Measurements from ENCODE around the gene PLEKHG4. TPM values are rescaled to one million over a fixed set of nuclear protein-coding genes. Genes with fewer than 3 reads are reported as not detected.

The PLEKHG4 gene
- total and polyA plus RNA-seq, 9 of the 15 experiments (the other 6 are each of a cell fraction or from before 2014, with no cell fraction given): 3.7 to 36.8 (median 17.9) TPM

DNA sequence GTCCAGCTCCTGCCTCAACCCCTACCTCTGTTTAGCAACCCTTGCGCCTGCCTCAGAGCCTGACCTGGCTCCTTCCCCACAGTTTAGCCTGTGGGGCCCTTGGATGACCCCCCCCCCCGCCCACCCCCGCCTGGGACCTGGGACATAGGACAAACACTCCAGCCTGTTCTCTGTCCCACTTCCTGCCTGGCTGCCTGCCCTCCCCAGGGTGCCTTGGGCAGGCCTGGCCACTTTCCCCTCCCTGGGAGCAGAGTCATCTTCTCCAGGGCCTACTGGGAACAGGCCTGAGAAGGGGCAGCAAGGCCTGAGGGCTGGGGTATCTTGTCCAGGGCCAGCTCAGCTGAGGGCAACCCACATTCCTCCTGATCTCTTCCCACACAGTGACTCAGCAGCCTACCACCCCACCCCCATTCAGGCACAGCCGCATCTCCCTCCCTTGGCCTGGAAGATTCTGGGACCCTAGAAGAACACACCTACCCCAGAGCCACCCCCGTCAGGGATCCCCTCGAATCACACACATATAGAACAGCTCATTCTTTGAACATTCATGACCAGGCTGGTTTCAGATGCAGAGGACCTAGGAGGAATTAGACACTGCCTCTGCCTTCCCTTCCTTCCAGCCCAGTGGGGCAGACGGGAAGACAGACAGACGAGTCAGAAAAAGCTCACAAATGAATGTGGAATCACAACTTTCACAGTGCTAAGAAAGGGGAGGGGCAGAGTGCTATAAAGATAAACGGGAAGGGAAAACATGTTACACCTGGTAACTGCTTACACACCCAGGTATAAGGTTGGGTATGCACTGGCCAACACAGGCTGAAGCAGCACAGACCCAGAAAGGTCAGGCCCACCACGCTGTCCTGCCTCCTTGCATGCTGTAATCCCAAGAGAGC is 38.1 kb upstream of the PLEKHG4 start (continued):
- TF ChIP-seq CBX5 (IDR thresholded peaks at IDR 0.05; ENCODE audit: borderline replicate concordance, low read depth): no peak
- TF ChIP-seq, protein P1, sequence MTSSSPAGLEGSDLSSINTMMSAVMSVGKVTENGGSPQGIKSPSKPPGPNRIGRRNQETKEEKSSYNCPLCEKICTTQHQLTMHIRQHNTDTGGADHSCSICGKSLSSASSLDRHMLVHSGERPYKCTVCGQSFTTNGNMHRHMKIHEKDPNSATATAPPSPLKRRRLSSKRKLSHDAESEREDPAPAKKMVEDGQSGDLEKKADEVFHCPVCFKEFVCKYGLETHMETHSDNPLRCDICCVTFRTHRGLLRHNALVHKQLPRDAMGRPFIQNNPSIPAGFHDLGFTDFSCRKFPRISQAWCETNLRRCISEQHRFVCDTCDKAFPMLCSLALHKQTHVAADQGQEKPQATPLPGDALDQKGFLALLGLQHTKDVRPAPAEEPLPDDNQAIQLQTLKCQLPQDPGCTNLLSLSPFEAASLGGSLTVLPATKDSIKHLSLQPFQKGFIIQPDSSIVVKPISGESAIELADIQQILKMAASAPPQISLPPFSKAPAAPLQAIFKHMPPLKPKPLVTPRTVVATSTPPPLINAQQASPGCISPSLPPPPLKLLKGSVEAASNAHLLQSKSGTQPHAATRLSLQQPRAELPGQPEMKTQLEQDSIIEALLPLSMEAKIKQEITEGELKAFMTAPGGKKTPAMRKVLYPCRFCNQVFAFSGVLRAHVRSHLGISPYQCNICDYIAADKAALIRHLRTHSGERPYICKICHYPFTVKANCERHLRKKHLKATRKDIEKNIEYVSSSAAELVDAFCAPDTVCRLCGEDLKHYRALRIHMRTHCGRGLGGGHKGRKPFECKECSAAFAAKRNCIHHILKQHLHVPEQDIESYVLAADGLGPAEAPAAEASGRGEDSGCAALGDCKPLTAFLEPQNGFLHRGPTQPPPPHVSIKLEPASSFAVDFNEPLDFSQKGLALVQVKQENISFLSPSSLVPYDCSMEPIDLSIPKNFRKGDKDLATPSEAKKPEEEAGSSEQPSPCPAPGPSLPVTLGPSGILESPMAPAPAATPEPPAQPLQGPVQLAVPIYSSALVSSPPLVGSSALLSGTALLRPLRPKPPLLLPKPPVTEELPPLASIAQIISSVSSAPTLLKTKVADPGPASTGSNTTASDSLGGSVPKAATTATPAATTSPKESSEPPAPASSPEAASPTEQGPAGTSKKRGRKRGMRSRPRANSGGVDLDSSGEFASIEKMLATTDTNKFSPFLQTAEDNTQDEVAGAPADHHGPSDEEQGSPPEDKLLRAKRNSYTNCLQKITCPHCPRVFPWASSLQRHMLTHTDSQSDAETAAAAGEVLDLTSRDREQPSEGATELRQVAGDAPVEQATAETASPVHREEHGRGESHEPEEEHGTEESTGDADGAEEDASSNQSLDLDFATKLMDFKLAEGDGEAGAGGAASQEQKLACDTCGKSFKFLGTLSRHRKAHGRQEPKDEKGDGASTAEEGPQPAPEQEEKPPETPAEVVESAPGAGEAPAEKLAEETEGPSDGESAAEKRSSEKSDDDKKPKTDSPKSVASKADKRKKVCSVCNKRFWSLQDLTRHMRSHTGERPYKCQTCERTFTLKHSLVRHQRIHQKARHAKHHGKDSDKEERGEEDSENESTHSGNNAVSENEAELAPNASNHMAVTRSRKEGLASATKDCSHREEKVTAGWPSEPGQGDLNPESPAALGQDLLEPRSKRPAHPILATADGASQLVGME (CRISPR knock-in tag; IDR thresholded peaks at IDR 0.05): no peak
- no peak for TF ChIP-seq NCOA2 (IDR thresholded peaks at IDR 0.05; ENCODE audit: partially characterized antibody in 2 of 2)
- TF ChIP-seq STAT5B (CRISPR knock-in tag; IDR thresholded peaks at IDR 0.05): no peak
- peak; percentile 77 for TF ChIP-seq MECOM (CRISPR knock-in tag; IDR thresholded peaks at IDR 0.05)
- TF ChIP-seq IRF2 (CRISPR knock-in tag; IDR thresholded peaks at IDR 0.05): no peak
- peak; percentile 36 to 54; a peak in 2 of 4 replicates for TF ChIP-seq MAZ (CRISPR knock-in tag; conservative IDR thresholded peaks at IDR 0.05 in 1 of 2, IDR thresholded peaks at IDR 0.05 in 1 of 2)
- TF ChIP-seq HSF4 (CRISPR knock-in tag; IDR thresholded peaks at IDR 0.05; ENCODE audit: borderline replicate concordance): no peak
- TF ChIP-seq ELF2 (CRISPR knock-in tag; IDR thresholded peaks at IDR 0.05): no peak
- TF ChIP-seq, protein P2, sequence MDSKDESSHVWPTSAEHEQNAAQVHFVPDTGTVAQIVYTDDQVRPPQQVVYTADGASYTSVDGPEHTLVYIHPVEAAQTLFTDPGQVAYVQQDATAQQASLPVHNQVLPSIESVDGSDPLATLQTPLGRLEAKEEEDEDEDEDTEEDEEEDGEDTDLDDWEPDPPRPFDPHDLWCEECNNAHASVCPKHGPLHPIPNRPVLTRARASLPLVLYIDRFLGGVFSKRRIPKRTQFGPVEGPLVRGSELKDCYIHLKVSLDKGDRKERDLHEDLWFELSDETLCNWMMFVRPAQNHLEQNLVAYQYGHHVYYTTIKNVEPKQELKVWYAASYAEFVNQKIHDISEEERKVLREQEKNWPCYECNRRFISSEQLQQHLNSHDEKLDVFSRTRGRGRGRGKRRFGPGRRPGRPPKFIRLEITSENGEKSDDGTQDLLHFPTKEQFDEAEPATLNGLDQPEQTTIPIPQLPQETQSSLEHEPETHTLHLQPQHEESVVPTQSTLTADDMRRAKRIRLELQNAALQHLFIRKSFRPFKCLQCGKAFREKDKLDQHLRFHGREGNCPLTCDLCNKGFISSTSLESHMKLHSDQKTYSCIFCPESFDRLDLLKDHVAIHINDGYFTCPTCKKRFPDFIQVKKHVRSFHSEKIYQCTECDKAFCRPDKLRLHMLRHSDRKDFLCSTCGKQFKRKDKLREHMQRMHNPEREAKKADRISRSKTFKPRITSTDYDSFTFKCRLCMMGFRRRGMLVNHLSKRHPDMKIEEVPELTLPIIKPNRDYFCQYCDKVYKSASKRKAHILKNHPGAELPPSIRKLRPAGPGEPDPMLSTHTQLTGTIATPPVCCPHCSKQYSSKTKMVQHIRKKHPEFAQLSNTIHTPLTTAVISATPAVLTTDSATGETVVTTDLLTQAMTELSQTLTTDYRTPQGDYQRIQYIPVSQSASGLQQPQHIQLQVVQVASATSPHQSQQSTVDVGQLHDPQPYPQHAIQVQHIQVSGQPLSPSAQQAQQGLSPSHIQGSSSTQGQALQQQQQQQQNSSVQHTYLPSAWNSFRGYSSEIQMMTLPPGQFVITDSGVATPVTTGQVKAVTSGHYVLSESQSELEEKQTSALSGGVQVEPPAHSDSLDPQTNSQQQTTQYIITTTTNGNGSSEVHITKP (IDR thresholded peaks at IDR 0.05; ENCODE audit: partially characterized antibody): peak; percentile 72
- TF ChIP-seq TGIF2 (CRISPR knock-in tag; IDR thresholded peaks at IDR 0.05): no peak
- TF ChIP-seq DNMT1 (IDR thresholded peaks at IDR 0.05): no peak
- TF ChIP-seq, protein P3, sequence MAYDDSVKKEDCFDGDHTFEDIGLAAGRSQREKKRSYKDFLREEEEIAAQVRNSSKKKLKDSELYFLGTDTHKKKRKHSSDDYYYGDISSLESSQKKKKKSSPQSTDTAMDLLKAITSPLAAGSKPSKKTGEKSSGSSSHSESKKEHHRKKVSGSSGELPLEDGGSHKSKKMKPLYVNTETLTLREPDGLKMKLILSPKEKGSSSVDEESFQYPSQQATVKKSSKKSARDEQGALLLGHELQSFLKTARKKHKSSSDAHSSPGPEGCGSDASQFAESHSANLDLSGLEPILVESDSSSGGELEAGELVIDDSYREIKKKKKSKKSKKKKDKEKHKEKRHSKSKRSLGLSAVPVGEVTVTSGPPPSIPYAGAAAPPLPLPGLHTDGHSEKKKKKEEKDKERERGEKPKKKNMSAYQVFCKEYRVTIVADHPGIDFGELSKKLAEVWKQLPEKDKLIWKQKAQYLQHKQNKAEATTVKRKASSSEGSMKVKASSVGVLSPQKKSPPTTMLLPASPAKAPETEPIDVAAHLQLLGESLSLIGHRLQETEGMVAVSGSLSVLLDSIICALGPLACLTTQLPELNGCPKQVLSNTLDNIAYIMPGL (CRISPR knock-in tag; IDR thresholded peaks at IDR 0.05): no peak
- TF ChIP-seq, protein P4, sequence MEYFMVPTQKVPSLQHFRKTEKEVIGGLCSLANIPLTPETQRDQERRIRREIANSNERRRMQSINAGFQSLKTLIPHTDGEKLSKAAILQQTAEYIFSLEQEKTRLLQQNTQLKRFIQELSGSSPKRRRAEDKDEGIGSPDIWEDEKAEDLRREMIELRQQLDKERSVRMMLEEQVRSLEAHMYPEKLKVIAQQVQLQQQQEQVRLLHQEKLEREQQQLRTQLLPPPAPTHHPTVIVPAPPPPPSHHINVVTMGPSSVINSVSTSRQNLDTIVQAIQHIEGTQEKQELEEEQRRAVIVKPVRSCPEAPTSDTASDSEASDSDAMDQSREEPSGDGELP (CRISPR knock-in tag; IDR thresholded peaks at IDR 0.05; ENCODE audit: borderline replicate concordance): peak; percentile 90
